Upper lobe of left lung (tissue), 6 donors: Measurements from ENCODE around the gene NECAB3. TPM values are rescaled to one million over a fixed set of nuclear protein-coding genes. Genes with fewer than 3 reads are reported as not detected.
"Not testable (repeated sequence)": the region's sequence is repeated elsewhere in the genome, so short reads cannot be mapped to it uniquely, and the experiment has no call there.

Experiments used
- ATAC-seq, 2 donors: fragments of 200-7000 bp; cut with Tn5 transposase; one replicate each; pipeline ENCODE4 v1.9.1; 2022; ENCODE audit warnings: mild to moderate bottlenecking in 2 of 2, moderate library complexity in 2 of 2; ENCODE audit not compliant: low FRiP score in 2 of 2
- DNase-seq, 2 donors: peaks; one replicate each; pipeline ENCODE4 v3.0.0-alpha.2; 2019 to 2020
- H3K27ac ChIP-seq, 4 donors: fragments of 200-600 bp; sonication (generic); one replicate each; pipeline ENCODE4 v1.5.1; 2016 to 2019
- H3K27me3 ChIP-seq, 4 donors: fragments of 200-600 bp; sonication (generic); one replicate each; pipeline ENCODE4 v1.5.1; 2017 to 2019
- H3K36me3 ChIP-seq, 4 donors: fragments of 200-600 bp; sonication (generic); one replicate each; pipeline ENCODE4 v1.5.1; 2016 to 2019
- H3K4me1 ChIP-seq, 4 donors: fragments of 200-600 bp; sonication (generic); one replicate each; pipeline ENCODE4 v1.5.1; 2018 to 2019
- H3K4me3 ChIP-seq, 4 donors: fragments of 200-600 bp; sonication (generic); one replicate each; pipeline ENCODE4 v1.5.1; 2017 to 2019; ENCODE audit warnings: mild to moderate bottlenecking in 2 of 4, moderate library complexity in 1 of 4
- H3K9me3 ChIP-seq, 4 donors: fragments of 200-600 bp; sonication (generic); one replicate each; pipeline ENCODE4 v1.5.1; 2018 to 2019
- CTCF ChIP-seq, 6 experiments: fragments of 450-650 bp in 4 of 6; fragments of 200-600 bp in 2 of 6; sonication (generic) in 2 of 6; IDR thresholded peaks; one replicate each; pipeline ENCODE4 v1.5.1; 2016 to 2019; ENCODE audit warnings: antibody characterized with exemption in 6 of 6
- EP300 ChIP-seq, 4 donors: sonication (generic); formaldehyde crosslinking; IDR thresholded peaks; one replicate each; pipeline ENCODE4 v1.5.1; 2017; ENCODE audit warnings: antibody characterized with exemption in 4 of 4, control low read depth in 2 of 4
- POLR2A ChIP-seq, 4 donors: fragments of 450-650 bp; IDR thresholded peaks; one replicate each; pipeline ENCODE4 v1.5.1; 2016 to 2017; ENCODE audit warnings: antibody characterized with exemption in 4 of 4, mild to moderate bottlenecking in 2 of 4
- POLR2AphosphoS5 ChIP-seq, 2 donors: sonication (generic); formaldehyde crosslinking; IDR thresholded peaks; one replicate each; pipeline ENCODE4 v1.5.1; 2017; ENCODE audit warnings: antibody characterized with exemption in 2 of 2
- WGBS, 2 donors: methylation state at CpG; one replicate each; pipeline ENCODE4 v1.1.5; 2017 to 2018; 5-methylcytosine and 5-hydroxymethylcytosine counted together
- total RNA-seq, 6 donors: library from RNA; depleted of rRNA in 4 of 6; stranded (reverse); fragments of >200 nt in 4 of 6; gene quantifications; one replicate each; pipeline versions ENCODE4 v1.1.0 to v1.2.1, GENCODE V29; 2016 to 2021
- donor health status: DM: no; HTN: no; CAD: no; lungs with moderate emphysema.
- donor health status: DM: no; HTN: yes; CAD: no; lungs with severe emphysema.

Gene NECAB3
- total RNA-seq, 6 donors from 2014 or later, result 43.4 to 309 (median 90.6) TPM

- H3K36me3 ChIP-seq, result peaks cover 18 to 56% (median 32%) of the 10 kb centered on the region in 4 donors
- H3K4me3 ChIP-seq, result no peak overlapping the region
- no peak for TF ChIP-seq CTCF (IDR thresholded peaks at IDR 0.05)
- TF ChIP-seq EP300 (IDR thresholded peaks at IDR 0.05), result no peak
- TF ChIP-seq POLR2A (IDR thresholded peaks at IDR 0.05), result no peak
- TF ChIP-seq POLR2AphosphoS5 (IDR thresholded peaks at IDR 0.05), result no peak
- H3K27ac ChIP-seq, result no peak overlapping the region
- ATAC-seq, result no peak
- 64 to 85% methylated on average over 1 of the region's 1 CpG for WGBS, 2 donors
- H3K4me1 ChIP-seq, result no peaks in the 10 kb centered on the region
- no peaks in the 10 kb centered on the region for H3K9me3 ChIP-seq
- H3K27me3 ChIP-seq, result no peaks in the 10 kb centered on the region
- DNase-seq, result no peak
Measured at GRCh38 chr20:33636776-33637175, 37.5 kb downstream of the NECAB3 start.

GRCh38 chr20:33635341-33635740, 38.9 kb downstream of the NECAB3 start:
- no peaks in the 10 kb centered on the region for H3K9me3 ChIP-seq
- H3K36me3 ChIP-seq, result peaks cover 15 to 53% (median 28%) of the 10 kb centered on the region in 4 donors
- H3K27me3 ChIP-seq, result no peaks in the 10 kb centered on the region
- no peak for TF ChIP-seq POLR2A (IDR thresholded peaks at IDR 0.05)
- TF ChIP-seq CTCF (IDR thresholded peaks at IDR 0.05), result no peak
- no peak for TF ChIP-seq EP300 (IDR thresholded peaks at IDR 0.05)
- TF ChIP-seq POLR2AphosphoS5 (IDR thresholded peaks at IDR 0.05), result no peak
- WGBS, 2 donors, result 98 to 99% methylated on average over 3 of the region's 3 CpGs
- H3K4me3 ChIP-seq, result no peak overlapping the region
- DNase-seq (no peak), ATAC-seq (no peak)
- H3K4me1 ChIP-seq, result no peaks in the 10 kb centered on the region
- H3K27ac ChIP-seq, result no peak overlapping the region

GRCh38 chr20:33631910-33632309, 42.3 kb downstream of the NECAB3 start:
- not testable (repeated sequence) for DNase-seq, ATAC-seq, H3K27me3 ChIP-seq, H3K9me3 ChIP-seq, H3K4me1 ChIP-seq, H3K27ac ChIP-seq, H3K4me3 ChIP-seq
- 82 to 88% methylated on average over 4 of the region's 4 CpGs for WGBS, 2 donors
- peaks cover 12 to 46% (median 31%) of the 10 kb centered on the region in 4 donors for H3K36me3 ChIP-seq

GRCh38 chr20:33630507-33630906, 43.7 kb downstream of the NECAB3 start:
- no peaks in the 10 kb centered on the region for H3K9me3 ChIP-seq
- H3K4me3 ChIP-seq, result no peak overlapping the region
- peaks cover 7 to 48% (median 38%) of the 10 kb centered on the region in 4 donors for H3K36me3 ChIP-seq
- TF ChIP-seq POLR2A (IDR thresholded peaks at IDR 0.05) (no peak), CTCF (IDR thresholded peaks at IDR 0.05) (no peak), EP300 (IDR thresholded peaks at IDR 0.05) (no peak), POLR2AphosphoS5 (IDR thresholded peaks at IDR 0.05) (no peak)
- DNase-seq (no peak), ATAC-seq (no peak)
- no peak overlapping the region for H3K27ac ChIP-seq
- H3K4me1 ChIP-seq, result no peaks in the 10 kb centered on the region
- 92 to 93% methylated on average over 4 of the region's 4 CpGs for WGBS, 2 donors
- H3K27me3 ChIP-seq, result no peaks in the 10 kb centered on the region

- Histone ChIP-seq H3K9me3 (no peaks in the 10 kb centered on the region), H3K27me3 (no peaks in the 10 kb centered on the region), H3K4me3 (no peak overlapping the region), H3K36me3 (peaks cover 7 to 53% (median 39%) of the 10 kb centered on the region in 4 donors), H3K27ac (no peak overlapping the region), H3K4me1 (no peaks in the 10 kb centered on the region)
- TF ChIP-seq POLR2A (IDR thresholded peaks at IDR 0.05), result no peak
- no peak for TF ChIP-seq CTCF (IDR thresholded peaks at IDR 0.05)
- TF ChIP-seq POLR2AphosphoS5 (IDR thresholded peaks at IDR 0.05), result no peak
- TF ChIP-seq EP300 (IDR thresholded peaks at IDR 0.05), result no peak
- DNase-seq (no peak), ATAC-seq (no peak)
- 93 to 94% methylated on average over 5 of the region's 5 CpGs for WGBS, 2 donors
Measured at GRCh38 chr20:33629979-33630378, 44.2 kb downstream of the NECAB3 start.
